ENCODE measurements around the gene SNCB.

The SNCB gene

DNA sequence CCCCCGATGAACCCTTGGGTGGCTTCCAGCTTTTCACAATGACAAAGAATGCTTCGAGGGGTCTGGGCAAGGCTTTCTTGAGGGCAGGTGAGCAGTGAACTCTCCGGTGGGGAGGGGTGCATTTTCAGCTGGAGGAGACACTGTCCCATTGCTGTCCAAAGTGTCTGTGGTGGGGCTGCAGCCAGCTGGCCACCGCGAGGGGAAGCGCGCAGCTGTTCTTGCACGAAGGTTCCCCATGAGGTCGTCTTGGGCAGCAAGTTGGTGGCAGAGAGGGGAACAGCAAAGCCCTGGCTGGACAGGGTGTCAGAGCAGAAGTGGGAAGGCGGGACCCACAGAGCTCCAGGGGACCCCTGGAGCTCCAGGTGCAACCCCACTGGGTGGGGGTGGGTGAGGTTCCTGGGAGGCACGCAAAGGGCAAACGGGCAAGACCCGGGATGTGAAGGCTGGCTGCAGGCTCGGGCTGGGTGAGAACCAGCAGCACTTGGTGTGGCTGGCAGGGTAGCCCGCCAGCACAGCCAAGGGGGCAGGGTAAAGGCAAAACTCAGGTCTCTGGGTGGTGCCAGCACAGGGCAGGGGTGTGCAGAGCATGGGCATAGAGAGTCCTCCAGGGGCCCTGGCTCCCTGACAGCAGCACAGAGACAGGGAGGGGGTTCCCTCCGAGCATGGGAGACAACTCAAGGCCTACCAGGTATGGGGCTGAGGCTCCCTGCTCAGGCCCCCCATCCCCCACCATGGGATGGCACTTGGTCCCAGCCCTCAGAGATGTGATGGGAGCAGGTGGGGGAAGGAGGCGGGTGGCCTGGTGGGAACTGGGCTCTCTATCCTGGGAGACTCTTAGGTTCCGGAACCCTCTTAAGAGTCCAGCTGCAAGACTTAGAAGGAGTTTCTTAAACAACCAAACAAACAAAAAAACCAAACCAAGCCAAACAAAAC lies 43.6 kb upstream of the SNCB start:
- H4K20me1 ChIP-seq = peaks cover 0 to 45% (median 18%) of the 10 kb centered on the region in 11 experiments; a peak in 14 of 22 replicates
- H3K36me3 ChIP-seq = no peaks in the 10 kb centered on the region
- H3K27me3 ChIP-seq = peaks cover 0 to 20% (median 4%) of the 10 kb centered on the region in 11 experiments; a peak in 10 of 22 replicates
- H3K27ac ChIP-seq = no peak overlapping the region
- H3K9ac ChIP-seq = no peak overlapping the region
- H3K4me3 ChIP-seq = no peak overlapping the region
- peak overlapping the region in 10 of 11 experiments; percentile 10 to 94 (median 82); a peak in 18 of 22 replicates for H3K4me2 ChIP-seq
- H3K9me3 ChIP-seq (replicated peaks in 1 of 11) = no peaks in the 10 kb centered on the region
- TF ChIP-seq Cebpa-rat (IDR thresholded peaks at IDR 0.05) = no peak
- peaks cover 20 to 52% (median 47%) of the 10 kb centered on the region in 10 experiments for H3K4me1 ChIP-seq

DNA sequence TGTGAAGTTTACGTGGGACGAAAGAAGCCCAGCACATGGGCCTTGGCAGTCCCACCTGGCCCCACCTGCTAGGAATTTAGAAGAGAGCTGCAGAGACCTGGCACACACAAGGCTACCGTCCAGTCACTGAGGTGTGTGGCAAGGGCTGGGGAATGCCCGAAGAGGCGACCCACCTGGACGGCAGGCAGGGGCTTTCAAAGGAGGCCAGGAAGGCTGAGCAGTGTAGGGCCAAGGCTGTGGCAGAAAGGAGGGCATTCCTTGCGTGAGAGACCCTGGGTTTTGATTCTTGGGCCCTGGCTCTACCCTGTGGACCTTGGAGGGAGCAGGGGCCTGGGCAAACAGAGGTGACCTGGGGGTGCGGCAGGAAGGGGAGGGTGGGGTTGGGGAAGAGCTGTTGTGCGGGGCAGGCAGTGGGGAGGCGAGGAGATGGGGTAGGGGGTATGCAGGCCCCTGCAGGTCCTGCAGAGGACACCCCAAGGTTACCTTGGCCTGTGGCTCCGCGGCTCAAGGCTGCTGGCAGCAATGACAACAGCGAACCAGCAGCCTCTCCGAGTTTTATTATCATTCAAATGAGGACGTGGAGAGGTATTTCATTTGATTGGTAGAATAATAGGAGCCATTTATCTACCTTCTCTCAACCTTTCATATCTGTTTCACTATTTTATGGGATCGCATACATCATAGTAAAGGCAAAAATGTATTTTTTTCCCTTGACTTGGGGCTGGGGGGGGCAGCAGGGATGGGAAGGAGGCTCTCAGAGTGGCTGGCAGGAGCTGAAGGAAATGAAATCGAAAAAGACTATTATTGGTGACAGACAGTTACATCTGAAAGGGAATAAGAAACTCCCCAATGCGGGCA lies 41.8 kb upstream of the SNCB start:
- H4K20me1 ChIP-seq = peaks cover 0 to 37% (median 11%) of the 10 kb centered on the region in 11 experiments; a peak in 13 of 22 replicates
- H3K9ac ChIP-seq = no peak overlapping the region
- no peak for TF ChIP-seq Cebpa-rat (IDR thresholded peaks at IDR 0.05)
- H3K27me3 ChIP-seq = peaks cover 0 to 10% (median 0%) of the 10 kb centered on the region in 11 experiments; a peak in 5 of 22 replicates
- H3K4me2 ChIP-seq = no peak overlapping the region
- H3K9me3 ChIP-seq (replicated peaks in 1 of 11) = no peaks in the 10 kb centered on the region; a peak in 1 of 22 replicates
- no peak overlapping the region for H3K4me3 ChIP-seq
- H3K27ac ChIP-seq = no peak overlapping the region
- no peaks in the 10 kb centered on the region for H3K36me3 ChIP-seq
- H3K4me1 ChIP-seq = peaks cover 17 to 36% (median 35%) of the 10 kb centered on the region in 10 experiments

DNA sequence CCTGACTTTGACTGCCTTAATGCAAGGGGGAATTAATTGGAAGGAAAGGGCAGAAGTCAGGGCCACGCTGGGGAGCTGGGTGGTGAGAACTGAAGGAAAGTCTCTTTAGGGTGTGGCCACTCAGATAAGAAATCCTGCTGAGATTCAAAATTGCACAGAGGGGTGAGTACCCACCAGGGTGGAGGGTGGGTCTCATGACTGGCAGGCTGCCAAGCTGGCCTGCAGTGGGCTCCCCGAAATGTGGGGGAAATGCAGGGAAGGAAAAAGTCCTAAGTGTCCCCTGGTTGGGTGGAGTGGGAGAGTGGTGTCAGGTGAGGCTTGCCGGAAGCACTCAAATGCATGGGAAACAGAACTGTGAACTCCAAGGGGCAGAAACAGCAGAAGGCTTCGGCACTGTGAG lies 41.1 kb upstream of the SNCB start:
- peaks cover 0 to 32% (median 7%) of the 10 kb centered on the region in 11 experiments; a peak in 13 of 22 replicates for H4K20me1 ChIP-seq
- no peaks in the 10 kb centered on the region; a peak in 1 of 22 replicates for H3K9me3 ChIP-seq (replicated peaks in 1 of 11)
- H3K4me2 ChIP-seq = no peak overlapping the region
- H3K27me3 ChIP-seq = peaks cover 0 to 10% (median 0%) of the 10 kb centered on the region in 11 experiments; a peak in 5 of 22 replicates
- peaks cover 10 to 29% (median 28%) of the 10 kb centered on the region in 10 experiments for H3K4me1 ChIP-seq
- no peaks in the 10 kb centered on the region for H3K36me3 ChIP-seq
- no peak overlapping the region for H3K9ac ChIP-seq
- TF ChIP-seq Cebpa-rat (IDR thresholded peaks at IDR 0.05) = no peak
- H3K27ac ChIP-seq = no peak overlapping the region
- no peak overlapping the region for H3K4me3 ChIP-seq

DNA sequence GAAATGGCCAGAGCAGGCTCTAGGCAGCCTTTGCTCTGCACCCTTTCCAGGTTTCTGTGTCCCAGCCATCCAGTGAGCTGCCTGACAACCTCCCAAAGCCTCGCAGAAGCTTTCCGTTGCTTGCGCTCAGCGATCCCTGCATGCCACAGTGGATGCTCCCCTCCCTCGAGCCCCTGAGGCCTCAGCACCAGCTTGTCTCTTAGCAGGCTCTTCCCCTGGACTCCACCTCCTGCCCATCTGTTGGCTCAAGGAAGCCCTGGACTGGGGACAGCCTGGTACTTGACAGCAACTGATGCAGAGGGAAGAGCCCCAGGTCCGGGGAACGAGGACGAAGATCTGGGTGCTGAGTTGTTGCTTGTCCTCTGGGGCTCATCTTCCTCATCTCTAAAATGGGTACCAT lies 40.1 kb upstream of the SNCB start:
- no peak for TF ChIP-seq Cebpa-rat (IDR thresholded peaks at IDR 0.05)
- H3K36me3 ChIP-seq = no peaks in the 10 kb centered on the region

DNA sequence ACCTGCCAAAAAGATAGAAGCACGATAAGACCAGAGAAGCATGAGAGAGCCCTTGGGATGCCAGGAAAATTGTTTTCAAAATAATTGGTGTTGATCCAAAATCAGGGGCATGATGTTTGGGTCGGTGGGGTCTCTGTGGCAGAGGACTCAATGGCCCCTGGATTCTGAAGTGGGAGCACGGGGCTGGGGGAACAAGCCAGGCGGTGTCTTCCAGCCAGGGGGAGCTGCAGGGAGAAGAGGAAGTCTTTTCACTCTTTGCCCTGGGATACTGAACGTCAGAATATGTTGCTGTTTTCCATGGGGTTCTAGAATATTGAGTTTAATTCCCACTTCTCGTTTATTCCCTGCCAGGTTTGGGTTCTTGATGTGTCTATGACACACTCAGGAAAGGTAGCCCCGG lies 37.3 kb upstream of the SNCB start:
- peaks cover 0 to 33% (median 0%) of the 10 kb centered on the region in 11 experiments; a peak in 8 of 22 replicates for H4K20me1 ChIP-seq
- no peak overlapping the region for H3K9ac ChIP-seq
- no peak for TF ChIP-seq Cebpa-rat (IDR thresholded peaks at IDR 0.05)
- no peaks in the 10 kb centered on the region; a peak in 1 of 22 replicates for H3K9me3 ChIP-seq (replicated peaks in 1 of 11)
- H3K27ac ChIP-seq = no peak overlapping the region
- no peaks in the 10 kb centered on the region for H3K4me1 ChIP-seq
- H3K36me3 ChIP-seq = no peaks in the 10 kb centered on the region
- no peak overlapping the region for H3K4me2 ChIP-seq
- 0 out of 22 replicates have a peak, but pooled peaks cover 0 to 10% (median 0%) of the 10 kb centered on the region in 11 experiments for H3K27me3 ChIP-seq
- no peak overlapping the region for H3K4me3 ChIP-seq

More for the DNA sequence above, 40.1 kb upstream of the SNCB start:
- H3K27ac ChIP-seq = no peak overlapping the region
- peaks cover under 1 to 20% (median 18%) of the 10 kb centered on the region in 10 experiments; a peak in 19 of 20 replicates for H3K4me1 ChIP-seq
- no peak overlapping the region for H3K4me3 ChIP-seq
- H3K4me2 ChIP-seq = no peak overlapping the region
- no peak overlapping the region for H3K9ac ChIP-seq
- H3K9me3 ChIP-seq (replicated peaks in 1 of 11) = no peaks in the 10 kb centered on the region; a peak in 1 of 22 replicates
- H3K27me3 ChIP-seq = peaks cover 0 to 10% (median 0%) of the 10 kb centered on the region in 11 experiments; a peak in 5 of 22 replicates
- peaks cover 0 to 32% (median 6%) of the 10 kb centered on the region in 11 experiments; a peak in 10 of 22 replicates for H4K20me1 ChIP-seq

DNA sequence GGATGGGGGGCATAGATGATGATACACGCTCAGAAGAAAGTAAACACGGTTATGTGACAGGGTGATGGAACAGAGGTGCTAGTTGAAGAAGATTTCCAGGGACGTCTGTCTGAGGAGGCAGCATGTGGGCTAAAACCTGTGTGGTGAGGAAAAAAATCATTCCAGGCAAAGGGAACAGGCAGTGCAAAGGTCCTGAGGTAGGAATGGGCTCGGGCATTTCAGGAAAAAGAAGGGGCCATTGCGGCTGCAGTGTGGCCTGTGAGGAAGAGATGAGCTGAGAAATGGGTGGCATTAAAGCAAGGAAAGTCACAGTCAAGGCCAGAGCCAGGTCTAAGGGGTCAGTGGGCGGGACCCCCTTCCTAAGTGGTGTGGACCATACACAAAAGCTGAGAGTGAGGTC lies 35.2 kb upstream of the SNCB start:
- Histone ChIP-seq H3K27me3 (0 out of 22 replicates have a peak, but pooled peaks cover 0 to 10% (median 0%) of the 10 kb centered on the region in 11 experiments), H3K4me1 (peaks cover 0 to 21% (median 13%) of the 10 kb centered on the region in 10 experiments; a peak in 16 of 20 replicates), H3K4me2 (no peak overlapping the region), H3K36me3 (no peaks in the 10 kb centered on the region), H3K4me3 (no peak overlapping the region), H3K9ac (no peak overlapping the region), H3K27ac (no peak overlapping the region), H3K9me3 (replicated peaks in 1 of 11) (no peaks in the 10 kb centered on the region; a peak in 1 of 22 replicates), H4K20me1 (peaks cover 0 to 44% (median 2%) of the 10 kb centered on the region in 11 experiments; a peak in 12 of 22 replicates)
- no peak for TF ChIP-seq Cebpa-rat (IDR thresholded peaks at IDR 0.05)

DNA sequence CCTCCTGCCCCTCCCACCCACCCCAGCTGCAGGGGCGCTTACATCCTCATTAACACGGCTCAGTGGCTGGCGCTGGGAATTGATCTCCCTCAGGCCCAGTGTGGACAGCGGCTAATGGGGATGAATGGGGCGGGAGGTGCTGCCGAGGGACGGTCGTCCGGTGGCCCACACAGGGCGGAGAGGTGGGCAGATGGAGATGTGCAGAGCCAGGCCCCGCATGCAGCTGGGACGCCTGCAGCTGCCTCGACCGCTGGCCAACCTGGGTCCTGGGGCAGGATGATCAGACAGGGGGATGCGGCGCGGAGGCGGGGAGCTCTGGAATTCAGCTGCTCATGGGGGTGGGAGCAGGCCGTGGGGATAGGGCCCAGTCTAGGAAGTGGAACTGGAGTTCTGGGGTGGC lies 34.6 kb upstream of the SNCB start:
- Histone ChIP-seq H3K9ac (no peak overlapping the region), H3K27me3 (0 out of 22 replicates have a peak, but pooled peaks cover 0 to 10% (median 0%) of the 10 kb centered on the region in 11 experiments), H3K9me3 (replicated peaks in 1 of 11) (no peaks in the 10 kb centered on the region; a peak in 1 of 22 replicates), H4K20me1 (peaks cover 0 to 44% (median 7%) of the 10 kb centered on the region in 11 experiments; a peak in 12 of 22 replicates), H3K4me3 (no peak overlapping the region), H3K27ac (no peak overlapping the region), H3K4me2 (no peak overlapping the region), H3K4me1 (peaks cover 0 to 26% (median 16%) of the 10 kb centered on the region in 10 experiments; a peak in 16 of 20 replicates), H3K36me3 (no peaks in the 10 kb centered on the region)
- TF ChIP-seq Cebpa-rat (IDR thresholded peaks at IDR 0.05) = no peak

DNA sequence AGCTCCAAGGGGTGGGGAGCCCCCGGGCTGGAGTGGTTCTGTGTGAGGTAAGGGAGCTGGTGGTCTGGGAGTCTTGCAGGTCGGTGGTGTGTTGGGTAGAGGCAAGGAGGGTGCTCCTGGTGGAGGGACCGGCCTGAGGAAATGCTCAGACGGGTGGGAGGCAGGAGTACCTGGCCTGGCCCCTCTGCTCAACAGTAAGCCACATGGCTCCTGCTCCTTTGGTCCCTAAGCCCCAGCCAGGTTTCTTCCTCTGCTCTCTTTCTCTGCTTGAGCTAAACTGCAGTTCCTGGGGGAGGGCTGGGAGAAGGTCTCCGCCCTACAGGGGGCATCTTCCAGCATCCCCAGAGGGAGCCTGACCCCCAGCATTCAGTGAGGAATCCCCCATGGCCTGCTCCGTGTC lies 34.1 kb upstream of the SNCB start:
- H3K27me3 ChIP-seq = 0 out of 22 replicates have a peak, but pooled peaks cover 0 to 10% (median 0%) of the 10 kb centered on the region in 11 experiments
- no peak overlapping the region for H3K4me3 ChIP-seq
- no peak for TF ChIP-seq Cebpa-rat (IDR thresholded peaks at IDR 0.05)
- no peaks in the 10 kb centered on the region; a peak in 1 of 22 replicates for H3K9me3 ChIP-seq (replicated peaks in 1 of 11)
- H3K4me2 ChIP-seq = no peak overlapping the region
- H3K27ac ChIP-seq = no peak overlapping the region
- H3K4me1 ChIP-seq = peaks cover under 1 to 28% (median 18%) of the 10 kb centered on the region in 10 experiments
- H4K20me1 ChIP-seq = peaks cover 0 to 41% (median 7%) of the 10 kb centered on the region in 11 experiments; a peak in 15 of 22 replicates
- H3K9ac ChIP-seq = no peak overlapping the region
- H3K36me3 ChIP-seq = no peaks in the 10 kb centered on the region

Measured in BLaER1 treated with 17β-estradiol and CSF1 and Interleukin-3, amounts not matched to agents 10 nM and 100 nM (cell line).